T-helper 1 cell treated with Interleukin-12 subunit alpha and Interleukin-12 subunit beta and Interleukin-4 antibody, amounts not matched to agents 30 μg/mL and 1 μg/mL, for 36 hours (primary cell): ENCODE results near the gene MEPE.

ENCODE experiments used
- H3K27ac Mint-ChIP-seq: one replicate; pipeline ENCODE4 v1.8.0; 2021; ENCODE audit warnings: mild to moderate bottlenecking, mixed read lengths
- H3K27me3 Mint-ChIP-seq: one replicate; pipeline ENCODE4 v1.8.0; 2021; ENCODE audit warnings: low read depth, mixed read lengths
- H3K36me3 Mint-ChIP-seq: one replicate; pipeline ENCODE4 v1.8.0; 2021; ENCODE audit warnings: low read depth, mixed read lengths
- H3K4me1 Mint-ChIP-seq: one replicate; pipeline ENCODE4 v1.8.0; 2021; ENCODE audit warnings: low read depth, mixed read lengths
- H3K4me3 Mint-ChIP-seq: one replicate; pipeline ENCODE4 v1.8.0; 2021; ENCODE audit warnings: mild to moderate bottlenecking, moderate library complexity, mixed read lengths
- H3K9me3 Mint-ChIP-seq: one replicate; pipeline ENCODE4 v1.8.0; 2021; ENCODE audit warnings: mixed read lengths

MEPE gene, protein sequence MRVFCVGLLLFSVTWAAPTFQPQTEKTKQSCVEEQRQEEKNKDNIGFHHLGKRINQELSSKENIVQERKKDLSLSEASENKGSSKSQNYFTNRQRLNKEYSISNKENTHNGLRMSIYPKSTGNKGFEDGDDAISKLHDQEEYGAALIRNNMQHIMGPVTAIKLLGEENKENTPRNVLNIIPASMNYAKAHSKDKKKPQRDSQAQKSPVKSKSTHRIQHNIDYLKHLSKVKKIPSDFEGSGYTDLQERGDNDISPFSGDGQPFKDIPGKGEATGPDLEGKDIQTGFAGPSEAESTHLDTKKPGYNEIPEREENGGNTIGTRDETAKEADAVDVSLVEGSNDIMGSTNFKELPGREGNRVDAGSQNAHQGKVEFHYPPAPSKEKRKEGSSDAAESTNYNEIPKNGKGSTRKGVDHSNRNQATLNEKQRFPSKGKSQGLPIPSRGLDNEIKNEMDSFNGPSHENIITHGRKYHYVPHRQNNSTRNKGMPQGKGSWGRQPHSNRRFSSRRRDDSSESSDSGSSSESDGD

GRCh38 chr4:87832669-87833068 lies at the start of gene MEPE:
TSS of gene MEPE (plus strand) at chr4:87832969. CDS start at chr4:87834715, 1,746 bp downstream.
- Mint-ChIP-seq H3K27me3 (peaks cover 11% of the 10 kb centered on the region), H3K9me3 (no peaks in the 10 kb centered on the region), H3K4me1 (no peaks in the 10 kb centered on the region), H3K36me3 (no peaks in the 10 kb centered on the region), H3K27ac (no peak within 1 kb of the TSS), H3K4me3 (no peak within 1 kb of the TSS)

DNA sequence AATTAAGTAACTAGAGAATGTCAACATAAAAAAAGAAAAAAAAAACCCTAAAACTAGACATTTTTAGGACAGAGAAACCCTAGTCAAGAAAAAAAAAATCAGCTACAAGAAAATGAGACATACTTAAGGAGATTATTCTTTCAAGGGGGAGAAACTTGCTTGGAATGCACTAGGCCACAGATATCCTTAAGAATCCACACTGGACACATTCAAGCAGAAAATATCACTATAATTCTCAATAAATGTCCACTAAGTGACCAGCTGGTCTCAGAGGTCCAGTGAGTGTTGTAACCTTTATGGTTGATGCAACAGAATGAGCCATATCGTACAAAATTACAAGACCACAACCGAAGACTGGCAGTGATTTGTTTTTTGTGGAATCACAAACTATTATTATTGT lies 49.0 kb upstream of the MEPE start:
- H3K9me3 Mint-ChIP-seq: no peaks in the 10 kb centered on the region
- no peaks in the 10 kb centered on the region for H3K27me3 Mint-ChIP-seq
- no peaks in the 10 kb centered on the region for H3K36me3 Mint-ChIP-seq
- no peak overlapping the region for H3K4me3 Mint-ChIP-seq
- no peaks in the 10 kb centered on the region for H3K4me1 Mint-ChIP-seq
- no peak overlapping the region for H3K27ac Mint-ChIP-seq

DNA sequence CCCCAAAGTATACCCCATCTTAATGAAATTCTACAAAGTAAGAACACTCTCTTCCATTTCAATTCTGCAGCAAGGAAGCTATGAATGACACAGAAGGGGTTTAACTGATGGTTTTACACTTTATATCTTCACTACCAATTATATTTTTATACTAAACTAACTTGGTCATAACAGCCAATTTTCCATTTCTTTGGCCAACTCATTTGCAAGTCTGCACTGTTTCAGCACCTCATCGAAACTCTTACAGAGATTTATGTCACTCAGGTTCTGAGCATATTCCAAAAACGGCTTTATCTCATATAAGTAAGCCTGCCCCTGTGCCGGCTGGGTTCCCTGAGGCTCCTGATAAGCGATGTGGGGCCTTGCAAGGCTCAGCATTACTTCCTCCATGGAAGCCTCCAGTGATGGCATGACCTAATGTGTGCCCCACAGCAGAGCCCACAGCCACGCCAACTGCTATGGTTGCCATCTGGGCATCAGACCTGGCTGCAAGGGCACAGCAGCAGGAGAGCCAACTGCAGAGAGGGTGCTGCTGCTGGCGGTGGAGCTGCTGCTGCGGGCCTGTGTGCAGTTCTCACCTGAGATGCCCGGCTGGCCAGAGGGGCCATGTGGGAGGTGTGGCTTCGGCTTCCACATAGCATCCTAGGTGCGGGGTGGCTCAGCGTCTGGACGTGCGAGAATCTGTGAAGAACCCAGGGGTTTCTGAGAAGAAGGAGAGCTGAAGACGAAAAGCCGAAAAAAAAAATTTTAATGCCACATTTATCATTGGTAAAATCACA lies 46.8 kb upstream of the MEPE start:
- Mint-ChIP-seq H3K27me3 (no peaks in the 10 kb centered on the region), H3K4me1 (no peaks in the 10 kb centered on the region), H3K27ac (no peak overlapping the region), H3K36me3 (no peaks in the 10 kb centered on the region), H3K4me3 (no peak overlapping the region), H3K9me3 (no peaks in the 10 kb centered on the region)

GRCh38 chr4:87799301-87800113 lies 33.3 kb upstream of the MEPE start, which contains the start of gene IBSP:
TSS of gene IBSP (plus strand) at chr4:87799554. CDS start at chr4:87802362, 2,808 bp downstream.
- Mint-ChIP-seq H3K4me3 (no peak within 1 kb of the TSS), H3K27me3 (no peaks in the 10 kb centered on the region), H3K4me1 (no peaks in the 10 kb centered on the region), H3K27ac (no peak within 1 kb of the TSS), H3K9me3 (no peaks in the 10 kb centered on the region), H3K36me3 (no peaks in the 10 kb centered on the region)

DNA sequence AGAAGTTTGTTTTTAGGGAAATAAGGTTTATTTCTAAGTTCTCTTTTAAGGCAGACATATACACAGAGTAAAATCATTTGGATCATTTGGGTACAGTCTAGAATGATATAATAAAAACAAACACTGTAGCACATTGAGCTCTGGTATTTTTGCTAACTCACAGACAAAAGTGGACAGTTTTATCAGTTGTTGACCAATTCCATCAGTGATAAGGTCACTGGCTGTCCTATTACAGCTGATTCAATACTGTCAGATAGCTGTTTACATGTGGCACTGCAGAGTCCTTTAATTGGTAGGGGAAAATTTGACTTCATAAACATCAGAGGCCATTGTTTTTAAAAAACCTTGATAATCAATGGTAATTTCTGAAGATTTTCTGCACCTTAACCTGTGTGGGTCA lies 29.9 kb upstream of the MEPE start:
- H3K36me3 Mint-ChIP-seq: no peaks in the 10 kb centered on the region
- no peaks in the 10 kb centered on the region for H3K9me3 Mint-ChIP-seq

DNA sequence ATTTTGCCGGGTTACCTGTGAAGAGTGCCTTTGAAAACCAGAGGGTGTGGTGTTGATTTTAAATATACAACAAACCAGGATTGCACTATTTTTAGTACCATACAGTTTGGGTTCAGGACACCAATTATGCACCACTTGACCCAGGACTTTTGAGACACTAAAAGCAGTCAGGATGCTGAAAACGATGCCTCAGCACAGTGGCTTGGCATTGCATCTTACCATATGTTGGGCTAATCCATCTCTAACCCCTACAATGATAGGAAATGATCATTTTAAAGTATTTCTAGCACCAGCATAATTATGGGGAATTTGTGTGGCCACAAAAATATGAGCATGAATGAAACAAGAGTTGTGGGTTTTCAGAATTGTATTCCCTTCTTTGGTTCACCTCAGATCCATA lies 29.3 kb upstream of the MEPE start:
- no peaks in the 10 kb centered on the region for H3K36me3 Mint-ChIP-seq
- no peak overlapping the region for H3K27ac Mint-ChIP-seq
- no peaks in the 10 kb centered on the region for H3K9me3 Mint-ChIP-seq
- no peaks in the 10 kb centered on the region for H3K27me3 Mint-ChIP-seq
- no peak overlapping the region for H3K4me3 Mint-ChIP-seq
- no peaks in the 10 kb centered on the region for H3K4me1 Mint-ChIP-seq

More for the DNA sequence above, 29.9 kb upstream of the MEPE start:
- H3K27me3 Mint-ChIP-seq: no peaks in the 10 kb centered on the region
- H3K4me1 Mint-ChIP-seq: no peaks in the 10 kb centered on the region
- H3K27ac Mint-ChIP-seq: no peak overlapping the region
- H3K4me3 Mint-ChIP-seq: no peak overlapping the region

DNA sequence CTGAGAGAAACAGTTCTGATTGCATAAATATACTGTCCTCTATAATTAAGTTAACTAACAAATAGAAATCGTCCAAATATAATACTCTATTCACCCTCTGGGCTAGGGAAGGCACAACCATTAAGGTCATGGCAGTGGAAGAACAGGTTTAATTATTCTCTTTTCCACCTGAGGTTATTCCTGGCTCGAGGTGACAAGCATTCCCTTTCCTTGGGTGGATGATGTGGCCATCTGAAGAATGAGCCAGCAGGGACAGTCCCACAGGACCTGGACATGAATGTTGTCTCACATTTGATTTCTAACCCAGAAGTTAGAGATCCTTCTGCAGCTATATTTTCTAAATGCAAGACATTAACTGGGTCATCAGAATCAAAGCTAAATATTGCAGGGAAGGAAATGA lies 27.9 kb upstream of the MEPE start:
- no peaks in the 10 kb centered on the region for H3K4me1 Mint-ChIP-seq
- H3K36me3 Mint-ChIP-seq: no peaks in the 10 kb centered on the region
- H3K9me3 Mint-ChIP-seq: no peaks in the 10 kb centered on the region
- no peaks in the 10 kb centered on the region for H3K27me3 Mint-ChIP-seq
- H3K27ac Mint-ChIP-seq: no peak overlapping the region
- H3K4me3 Mint-ChIP-seq: no peak overlapping the region

DNA sequence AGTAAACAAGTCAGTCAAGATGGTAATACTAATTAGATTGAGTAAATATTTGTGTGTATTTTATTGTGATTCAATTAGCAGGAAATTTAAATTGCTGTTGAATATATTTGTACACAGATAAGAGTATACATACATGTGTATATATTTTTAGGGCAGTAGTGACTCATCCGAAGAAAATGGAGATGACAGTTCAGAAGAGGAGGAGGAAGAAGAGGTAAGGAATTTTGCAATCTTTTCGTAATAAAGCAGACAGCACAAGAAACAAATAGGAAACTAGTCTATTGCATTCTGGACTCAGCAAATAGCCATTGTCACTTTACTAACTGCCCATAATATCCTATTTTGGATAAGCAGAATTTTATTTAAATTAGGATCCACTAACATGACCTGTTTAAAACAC lies 26.8 kb upstream of the MEPE start:
- no peaks in the 10 kb centered on the region for H3K9me3 Mint-ChIP-seq
- H3K4me3 Mint-ChIP-seq: no peak overlapping the region
- no peaks in the 10 kb centered on the region for H3K27me3 Mint-ChIP-seq
- H3K4me1 Mint-ChIP-seq: no peaks in the 10 kb centered on the region
- no peak overlapping the region for H3K27ac Mint-ChIP-seq
- H3K36me3 Mint-ChIP-seq: no peaks in the 10 kb centered on the region

DNA sequence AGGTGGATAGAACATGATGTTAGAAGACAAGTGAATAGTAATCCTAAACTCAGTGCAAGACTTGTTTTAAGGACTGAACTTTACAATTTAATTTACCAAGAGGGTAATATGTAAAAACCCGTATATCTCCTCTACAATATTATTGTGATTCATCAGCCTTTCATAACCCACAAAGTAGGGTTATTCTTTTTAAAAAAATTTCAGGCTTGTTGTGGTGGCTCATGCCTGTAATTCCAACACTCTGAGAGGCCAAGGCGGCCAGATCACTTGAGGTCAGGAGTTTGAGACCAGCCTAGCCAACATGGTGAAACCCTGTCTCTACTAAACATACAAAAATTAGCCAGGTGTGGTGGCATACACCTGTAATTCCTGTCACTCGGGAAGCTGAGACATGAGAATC lies 26.2 kb upstream of the MEPE start:
- H3K4me1 Mint-ChIP-seq: no peaks in the 10 kb centered on the region
- no peak overlapping the region for H3K27ac Mint-ChIP-seq
- H3K9me3 Mint-ChIP-seq: no peaks in the 10 kb centered on the region
- no peaks in the 10 kb centered on the region for H3K36me3 Mint-ChIP-seq
- H3K27me3 Mint-ChIP-seq: no peaks in the 10 kb centered on the region
- no peak overlapping the region for H3K4me3 Mint-ChIP-seq

DNA sequence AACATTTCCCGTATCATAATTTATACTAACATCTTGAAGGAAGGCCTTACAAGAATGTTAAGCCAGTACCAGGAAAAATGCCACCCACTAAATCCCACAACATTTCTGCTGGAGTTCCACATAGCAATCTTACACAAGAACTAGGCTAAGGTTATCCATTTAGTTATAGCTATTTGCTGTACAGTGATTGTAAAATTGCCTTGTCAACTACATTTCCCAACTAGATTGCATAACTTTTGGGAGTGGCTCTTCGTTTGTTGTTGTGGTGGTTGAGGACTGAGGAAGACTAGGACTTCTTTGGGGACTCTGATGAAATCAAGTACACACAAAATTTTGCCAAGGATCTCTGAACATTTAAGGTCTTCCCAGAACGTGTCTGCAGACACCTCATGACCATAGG lies 25.4 kb upstream of the MEPE start:
- no peak overlapping the region for H3K4me3 Mint-ChIP-seq
- no peaks in the 10 kb centered on the region for H3K4me1 Mint-ChIP-seq
- H3K27ac Mint-ChIP-seq: no peak overlapping the region
- H3K36me3 Mint-ChIP-seq: no peaks in the 10 kb centered on the region
- H3K9me3 Mint-ChIP-seq: no peaks in the 10 kb centered on the region
- H3K27me3 Mint-ChIP-seq: no peaks in the 10 kb centered on the region

DNA sequence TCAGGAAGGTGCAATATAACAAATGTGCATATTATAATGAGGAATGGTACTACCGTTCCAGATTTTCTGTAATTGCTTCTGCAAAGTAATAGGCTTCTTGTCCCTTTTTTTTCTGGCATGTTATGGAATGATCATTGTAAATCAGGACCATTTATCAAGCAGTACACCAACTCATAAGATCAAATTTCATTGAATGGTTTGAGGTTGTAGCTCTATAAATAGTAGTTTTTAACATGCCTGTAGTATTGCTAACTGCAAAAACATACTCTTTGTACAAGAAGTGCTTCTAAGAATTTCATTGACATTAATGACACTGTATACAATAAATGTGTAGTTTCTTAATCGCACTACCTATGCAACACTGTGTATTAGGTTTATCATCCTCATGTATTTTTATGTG lies 20.8 kb upstream of the MEPE start:
- H3K4me1 Mint-ChIP-seq: no peaks in the 10 kb centered on the region
- no peak overlapping the region for H3K4me3 Mint-ChIP-seq
- H3K36me3 Mint-ChIP-seq: no peaks in the 10 kb centered on the region
- H3K9me3 Mint-ChIP-seq: no peaks in the 10 kb centered on the region
- H3K27me3 Mint-ChIP-seq: no peaks in the 10 kb centered on the region
- H3K27ac Mint-ChIP-seq: no peak overlapping the region

GRCh38 chr4:87819281-87819919 lies 13.4 kb upstream of the MEPE start:
- no peak overlapping the region for H3K27ac Mint-ChIP-seq
- H3K36me3 Mint-ChIP-seq: no peaks in the 10 kb centered on the region
- H3K9me3 Mint-ChIP-seq: no peaks in the 10 kb centered on the region
- H3K4me3 Mint-ChIP-seq: no peak overlapping the region
- H3K27me3 Mint-ChIP-seq: no peaks in the 10 kb centered on the region
- H3K4me1 Mint-ChIP-seq: no peaks in the 10 kb centered on the region

DNA sequence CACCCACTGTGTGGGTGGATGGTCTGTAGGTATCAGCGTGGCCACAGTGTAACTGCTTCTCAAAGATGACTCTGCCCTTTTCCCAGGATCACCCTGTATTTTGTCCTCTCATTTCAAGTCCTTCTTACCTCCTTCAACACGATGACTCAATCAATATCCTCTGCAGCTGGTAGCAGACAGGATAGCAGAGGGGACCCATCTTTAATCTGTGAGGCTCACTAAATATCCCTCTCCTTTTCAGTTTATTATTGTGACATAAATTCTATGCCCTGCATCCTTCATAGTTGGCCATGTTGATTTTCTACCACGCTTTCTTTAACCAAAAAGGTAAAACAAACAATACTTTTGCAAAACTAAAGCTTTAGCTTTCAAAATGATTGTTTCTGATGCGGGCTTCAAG lies 9.6 kb upstream of the MEPE start:
- Mint-ChIP-seq H3K4me1 (no peaks in the 10 kb centered on the region), H3K9me3 (no peaks in the 10 kb centered on the region), H3K27me3 (no peaks in the 10 kb centered on the region), H3K4me3 (no peak overlapping the region), H3K27ac (no peak overlapping the region), H3K36me3 (no peaks in the 10 kb centered on the region)

DNA sequence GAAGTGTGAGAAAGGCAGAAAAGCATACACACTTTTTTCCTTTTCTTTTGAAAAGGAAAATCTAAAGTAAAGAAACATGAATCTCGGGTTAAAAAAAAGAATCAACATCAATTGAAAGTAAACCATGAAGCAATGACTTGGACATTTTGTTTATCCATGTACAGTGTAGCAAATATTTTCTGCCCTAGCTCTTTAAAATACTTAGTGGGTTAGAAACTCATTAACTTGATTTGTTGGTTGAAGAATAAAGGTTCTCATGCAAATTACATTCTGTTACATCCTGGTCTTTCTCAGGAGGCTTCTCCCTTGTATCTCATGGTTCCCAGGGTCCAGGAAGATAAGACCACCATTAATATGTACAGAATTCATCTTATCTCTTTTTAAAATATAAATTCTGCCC lies 9.0 kb upstream of the MEPE start:
- Mint-ChIP-seq H3K4me3 (no peak overlapping the region), H3K9me3 (no peaks in the 10 kb centered on the region), H3K27me3 (no peaks in the 10 kb centered on the region), H3K36me3 (no peaks in the 10 kb centered on the region), H3K4me1 (no peaks in the 10 kb centered on the region), H3K27ac (no peak overlapping the region)
